ENCODE measurements around the gene AIF1. TPM values are rescaled to one million over a fixed set of nuclear protein-coding genes. Genes with fewer than 3 reads are reported as not detected.

Gene AIF1
- 10 to 100 TPM in 1 of 2 donors, 1 to 10 TPM in 1; 5.2 to 15.0 TPM for total RNA-seq
- long read RNA-seq, partial matches to known transcripts = 0 of 2 reads
- long read RNA-seq, other reads (novel, unspliced or antisense) = 0 of 2 reads

DNA sequence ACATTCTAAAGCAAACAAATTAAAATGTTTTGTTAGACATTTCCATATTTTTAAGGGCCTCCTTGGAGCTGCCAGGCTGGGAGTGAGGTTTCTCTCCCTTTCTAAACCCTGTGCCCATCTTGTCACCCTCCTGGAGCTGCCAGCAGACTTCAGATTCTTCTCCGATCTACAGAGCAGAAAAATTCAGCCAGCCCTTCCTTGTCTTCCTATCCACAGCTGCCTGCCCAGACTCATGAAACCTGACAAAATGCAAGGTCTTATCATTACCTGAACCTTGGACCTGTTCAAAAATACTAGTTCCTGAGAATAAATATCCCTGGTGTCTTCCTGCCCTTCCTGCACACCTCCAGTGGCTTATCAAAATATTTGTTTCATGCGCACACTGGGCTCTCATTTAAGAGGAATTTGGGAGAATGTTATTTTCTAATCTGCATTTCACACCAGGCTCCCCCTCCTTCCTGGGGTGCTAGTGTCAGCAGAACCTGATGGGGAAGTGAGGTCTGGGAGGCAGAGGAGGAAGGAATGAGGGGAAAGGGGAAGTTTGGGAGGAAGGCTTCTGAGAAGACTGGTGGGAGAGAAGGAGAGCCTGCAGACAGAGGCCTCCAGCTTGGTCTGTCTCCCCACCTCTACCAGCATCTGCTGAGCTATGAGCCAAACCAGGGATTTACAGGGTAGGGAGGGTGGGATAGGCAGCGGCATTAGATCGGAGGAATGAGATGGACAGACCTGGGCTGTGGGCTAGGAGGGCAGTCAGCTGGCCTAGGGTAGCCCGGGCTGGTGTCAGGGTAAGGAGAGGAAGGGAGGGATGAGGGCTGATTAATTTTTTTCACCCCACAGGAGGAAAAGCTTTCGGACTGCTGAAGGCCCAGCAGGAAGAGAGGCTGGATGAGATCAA is at the start of gene AIF1:
TSS of gene AIF1 (plus strand) at position 551 of the 895 bp plus-strand sequence. CDS start at position 647, 96 bp downstream.
- peak; percentile 69 for ATAC-seq
- intact Hi-C loops (cut with DNase I, micrococcal nuclease) = no loop called here
- no peak for DNase-seq

DNA sequence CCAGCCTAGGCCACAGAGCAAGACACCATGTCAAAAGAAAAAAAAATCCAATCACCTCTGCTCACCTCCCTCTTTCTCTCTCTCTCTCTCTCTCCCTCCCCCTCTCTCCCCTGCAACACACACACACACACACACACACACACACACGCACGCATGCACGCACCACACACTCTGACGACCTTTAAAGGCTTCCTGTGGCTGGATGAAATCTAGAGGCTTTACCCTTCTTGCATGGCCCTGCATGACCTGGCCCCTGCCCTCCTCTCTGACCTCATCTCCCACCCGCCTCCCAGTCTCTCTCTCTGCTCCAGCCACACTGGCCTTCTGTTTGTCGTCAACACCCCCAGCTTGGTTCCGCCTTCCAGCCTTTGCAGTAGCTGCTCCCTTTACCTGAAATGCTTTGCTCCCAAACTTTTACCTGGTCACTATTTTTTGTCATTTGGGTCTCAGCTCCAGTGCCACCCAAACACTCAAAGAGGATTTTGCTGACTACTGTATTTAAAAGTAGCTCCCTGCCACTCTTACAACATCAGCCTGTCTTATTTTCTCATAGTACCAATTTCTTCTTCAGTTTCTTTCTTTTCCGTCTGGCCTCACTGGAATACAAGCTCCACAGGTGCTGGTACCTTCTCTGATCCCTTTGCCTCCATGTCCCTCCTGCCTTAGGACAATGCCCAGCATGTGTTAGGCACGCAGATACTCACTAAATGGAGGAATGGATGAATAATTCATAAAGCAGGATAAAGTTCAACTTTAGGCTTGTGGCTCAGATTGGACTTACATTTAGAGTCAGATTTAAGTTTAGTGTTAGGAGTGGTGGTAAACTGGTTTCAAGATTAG is 47.3 kb upstream of the AIF1 start:
- ATAC-seq (no peak), DNase-seq (no peak)
- intact Hi-C loops (cut with DNase I, micrococcal nuclease) = no loop called here

DNA sequence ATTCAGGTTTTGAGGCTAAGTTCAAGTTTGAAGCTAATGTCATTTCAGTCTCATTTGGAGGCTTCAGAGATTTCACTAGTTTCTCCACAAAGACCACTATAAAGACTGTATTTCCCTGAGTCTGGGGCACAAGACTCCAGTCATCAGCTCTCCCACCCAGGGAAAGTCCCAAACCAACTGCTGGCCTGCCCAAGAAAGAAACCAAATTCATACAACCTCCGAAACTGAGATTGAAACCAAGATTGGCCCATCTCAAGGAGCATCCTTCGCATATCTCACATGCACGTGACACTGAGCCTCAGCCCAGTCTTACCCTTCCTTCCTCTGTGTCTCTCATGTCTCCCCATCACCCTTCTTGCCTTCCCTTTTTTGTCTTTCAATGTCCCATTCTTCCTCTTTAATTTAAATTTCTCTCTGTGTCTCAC is 46.5 kb upstream of the AIF1 start:
- intact Hi-C loops (cut with DNase I, micrococcal nuclease) = no loop called here
- DNase-seq (no peak), ATAC-seq (no peak)

DNA sequence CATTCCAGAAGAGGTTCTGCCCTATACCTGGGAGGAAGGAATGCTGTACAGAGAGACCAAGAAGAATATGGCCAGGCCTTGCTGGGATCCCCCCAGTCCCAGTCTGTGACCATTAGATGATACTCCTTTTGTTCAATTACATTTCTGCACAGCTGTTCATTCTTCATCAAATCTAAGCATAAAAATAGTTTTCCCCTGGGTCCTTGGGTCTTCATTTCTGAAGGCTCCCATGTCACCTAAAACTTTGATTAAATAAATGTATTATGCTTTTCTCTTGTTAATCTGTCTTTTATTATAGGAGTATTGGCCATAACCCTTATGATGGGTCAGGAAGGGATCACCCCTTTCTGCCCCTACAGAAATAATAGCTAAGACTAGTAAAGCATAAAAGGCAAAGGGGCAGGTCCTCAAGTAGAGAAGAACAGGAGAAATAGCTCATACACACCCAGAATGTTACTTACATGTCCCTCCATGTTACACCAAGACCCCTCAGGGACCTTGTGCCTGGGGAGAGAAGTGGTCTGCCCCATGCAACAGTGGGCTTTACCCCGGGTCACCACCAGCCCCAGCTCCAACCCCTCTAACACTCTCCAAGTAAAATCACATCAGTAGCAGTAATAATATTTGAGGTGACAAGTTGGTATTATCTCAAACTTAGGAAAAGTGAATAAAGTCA is 45.0 kb upstream of the AIF1 start:
- DNase-seq (no peak), ATAC-seq (no peak)
- intact Hi-C loops (cut with DNase I, micrococcal nuclease) = no loop called here

DNA sequence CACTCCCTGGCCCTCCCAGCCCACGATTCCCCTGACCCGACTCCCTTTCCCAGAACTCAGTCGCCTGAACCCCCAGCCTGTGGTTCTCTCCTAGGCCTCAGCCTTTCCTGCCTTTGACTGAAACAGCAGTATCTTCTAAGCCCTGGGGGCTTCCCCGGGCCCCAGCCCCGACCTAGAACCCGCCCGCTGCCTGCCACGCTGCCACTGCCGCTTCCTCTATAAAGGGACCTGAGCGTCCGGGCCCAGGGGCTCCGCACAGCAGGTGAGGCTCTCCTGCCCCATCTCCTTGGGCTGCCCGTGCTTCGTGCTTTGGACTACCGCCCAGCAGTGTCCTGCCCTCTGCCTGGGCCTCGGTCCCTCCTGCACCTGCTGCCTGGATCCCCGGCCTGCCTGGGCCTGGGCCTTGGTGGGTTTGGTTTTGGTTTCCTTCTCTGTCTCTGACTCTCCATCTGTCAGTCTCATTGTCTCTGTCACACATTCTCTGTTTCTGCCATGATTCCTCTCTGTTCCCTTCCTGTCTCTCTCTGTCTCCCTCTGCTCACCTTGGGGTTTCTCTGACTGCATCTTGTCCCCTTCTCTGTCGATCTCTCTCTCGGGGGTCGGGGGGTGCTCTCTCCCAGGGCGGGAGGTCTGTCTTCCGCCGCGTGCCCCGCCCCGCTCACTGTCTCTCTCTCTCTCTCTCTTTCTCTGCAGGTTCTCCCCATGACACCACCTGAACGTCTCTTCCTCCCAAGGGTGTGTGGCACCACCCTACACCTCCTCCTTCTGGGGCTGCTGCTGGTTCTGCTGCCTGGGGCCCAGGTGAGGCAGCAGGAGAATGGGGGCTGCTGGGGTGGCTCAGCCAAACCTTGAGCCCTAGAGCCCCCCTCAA is 42.8 kb upstream of the AIF1 start, which contains the start of gene LTA:
TSS of gene LTA (plus strand) at position 249 of the 871 bp plus-strand sequence. CDS start at position 703, 454 bp downstream.
- intact Hi-C loops (cut with DNase I, micrococcal nuclease) = no loop called here
- ATAC-seq (peak; percentile 34), DNase-seq (no peak)

DNA sequence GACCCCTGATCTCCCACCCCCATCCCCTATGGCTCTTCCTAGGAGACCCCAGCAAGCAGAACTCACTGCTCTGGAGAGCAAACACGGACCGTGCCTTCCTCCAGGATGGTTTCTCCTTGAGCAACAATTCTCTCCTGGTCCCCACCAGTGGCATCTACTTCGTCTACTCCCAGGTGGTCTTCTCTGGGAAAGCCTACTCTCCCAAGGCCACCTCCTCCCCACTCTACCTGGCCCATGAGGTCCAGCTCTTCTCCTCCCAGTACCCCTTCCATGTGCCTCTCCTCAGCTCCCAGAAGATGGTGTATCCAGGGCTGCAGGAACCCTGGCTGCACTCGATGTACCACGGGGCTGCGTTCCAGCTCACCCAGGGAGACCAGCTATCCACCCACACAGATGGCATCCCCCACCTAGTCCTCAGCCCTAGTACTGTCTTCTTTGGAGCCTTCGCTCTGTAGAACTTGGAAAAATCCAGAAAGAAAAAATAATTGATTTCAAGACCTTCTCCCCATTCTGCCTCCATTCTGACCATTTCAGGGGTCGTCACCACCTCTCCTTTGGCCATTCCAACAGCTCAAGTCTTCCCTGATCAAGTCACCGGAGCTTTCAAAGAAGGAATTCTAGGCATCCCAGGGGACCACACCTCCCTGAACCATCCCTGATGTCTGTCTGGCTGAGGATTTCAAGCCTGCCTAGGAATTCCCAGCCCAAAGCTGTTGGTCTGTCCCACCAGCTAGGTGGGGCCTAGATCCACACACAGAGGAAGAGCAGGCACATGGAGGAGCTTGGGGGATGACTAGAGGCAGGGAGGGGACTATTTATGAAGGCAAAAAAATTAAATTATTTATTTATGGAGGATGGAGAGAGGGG is 41.6 kb upstream of the AIF1 start:
- no peak for ATAC-seq
- no peak for DNase-seq
- intact Hi-C loops (cut with DNase I, micrococcal nuclease) = no loop called here

DNA sequence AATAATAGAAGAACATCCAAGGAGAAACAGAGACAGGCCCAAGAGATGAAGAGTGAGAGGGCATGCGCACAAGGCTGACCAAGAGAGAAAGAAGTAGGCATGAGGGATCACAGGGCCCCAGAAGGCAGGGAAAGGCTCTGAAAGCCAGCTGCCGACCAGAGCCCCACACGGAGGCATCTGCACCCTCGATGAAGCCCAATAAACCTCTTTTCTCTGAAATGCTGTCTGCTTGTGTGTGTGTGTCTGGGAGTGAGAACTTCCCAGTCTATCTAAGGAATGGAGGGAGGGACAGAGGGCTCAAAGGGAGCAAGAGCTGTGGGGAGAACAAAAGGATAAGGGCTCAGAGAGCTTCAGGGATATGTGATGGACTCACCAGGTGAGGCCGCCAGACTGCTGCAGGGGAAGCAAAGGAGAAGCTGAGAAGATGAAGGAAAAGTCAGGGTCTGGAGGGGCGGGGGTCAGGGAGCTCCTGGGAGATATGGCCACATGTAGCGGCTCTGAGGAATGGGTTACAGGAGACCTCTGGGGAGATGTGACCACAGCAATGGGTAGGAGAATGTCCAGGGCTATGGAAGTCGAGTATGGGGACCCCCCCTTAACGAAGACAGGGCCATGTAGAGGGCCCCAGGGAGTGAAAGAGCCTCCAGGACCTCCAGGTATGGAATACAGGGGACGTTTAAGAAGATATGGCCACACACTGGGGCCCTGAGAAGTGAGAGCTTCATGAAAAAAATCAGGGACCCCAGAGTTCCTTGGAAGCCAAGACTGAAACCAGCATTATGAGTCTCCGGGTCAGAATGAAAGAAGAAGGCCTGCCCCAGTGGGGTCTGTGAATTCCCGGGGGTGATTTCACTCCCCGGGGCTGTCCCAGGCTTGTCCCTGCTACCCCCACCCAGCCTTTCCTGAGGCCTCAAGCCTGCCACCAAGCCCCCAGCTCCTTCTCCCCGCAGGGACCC is 40.6 kb upstream of the AIF1 start:
- intact Hi-C loops (cut with DNase I, micrococcal nuclease) = no loop called here
- no peak for ATAC-seq
- no peak for DNase-seq

DNA sequence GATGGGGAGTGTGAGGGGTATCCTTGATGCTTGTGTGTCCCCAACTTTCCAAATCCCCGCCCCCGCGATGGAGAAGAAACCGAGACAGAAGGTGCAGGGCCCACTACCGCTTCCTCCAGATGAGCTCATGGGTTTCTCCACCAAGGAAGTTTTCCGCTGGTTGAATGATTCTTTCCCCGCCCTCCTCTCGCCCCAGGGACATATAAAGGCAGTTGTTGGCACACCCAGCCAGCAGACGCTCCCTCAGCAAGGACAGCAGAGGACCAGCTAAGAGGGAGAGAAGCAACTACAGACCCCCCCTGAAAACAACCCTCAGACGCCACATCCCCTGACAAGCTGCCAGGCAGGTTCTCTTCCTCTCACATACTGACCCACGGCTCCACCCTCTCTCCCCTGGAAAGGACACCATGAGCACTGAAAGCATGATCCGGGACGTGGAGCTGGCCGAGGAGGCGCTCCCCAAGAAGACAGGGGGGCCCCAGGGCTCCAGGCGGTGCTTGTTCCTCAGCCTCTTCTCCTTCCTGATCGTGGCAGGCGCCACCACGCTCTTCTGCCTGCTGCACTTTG is 39.6 kb upstream of the AIF1 start, which contains the start of gene TNF:
TSS of gene TNF (plus strand) at position 231 of the 567 bp plus-strand sequence. CDS start at position 408, 177 bp downstream.
- ATAC-seq (peak; percentile 73), DNase-seq (peak in 1 of 2 donors; percentile 57)
- intact Hi-C loops (cut with DNase I, micrococcal nuclease) = no loop called here

DNA sequence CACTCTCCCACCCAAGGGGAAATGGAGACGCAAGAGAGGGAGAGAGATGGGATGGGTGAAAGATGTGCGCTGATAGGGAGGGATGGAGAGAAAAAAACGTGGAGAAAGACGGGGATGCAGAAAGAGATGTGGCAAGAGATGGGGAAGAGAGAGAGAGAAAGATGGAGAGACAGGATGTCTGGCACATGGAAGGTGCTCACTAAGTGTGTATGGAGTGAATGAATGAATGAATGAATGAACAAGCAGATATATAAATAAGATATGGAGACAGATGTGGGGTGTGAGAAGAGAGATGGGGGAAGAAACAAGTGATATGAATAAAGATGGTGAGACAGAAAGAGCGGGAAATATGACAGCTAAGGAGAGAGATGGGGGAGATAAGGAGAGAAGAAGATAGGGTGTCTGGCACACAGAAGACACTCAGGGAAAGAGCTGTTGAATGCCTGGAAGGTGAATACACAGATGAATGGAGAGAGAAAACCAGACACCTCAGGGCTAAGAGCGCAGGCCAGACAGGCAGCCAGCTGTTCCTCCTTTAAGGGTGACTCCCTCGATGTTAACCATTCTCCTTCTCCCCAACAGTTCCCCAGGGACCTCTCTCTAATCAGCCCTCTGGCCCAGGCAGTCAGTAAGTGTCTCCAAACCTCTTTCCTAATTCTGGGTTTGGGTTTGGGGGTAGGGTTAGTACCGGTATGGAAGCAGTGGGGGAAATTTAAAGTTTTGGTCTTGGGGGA is 38.9 kb upstream of the AIF1 start:
- intact Hi-C loops (cut with DNase I, micrococcal nuclease) = no loop called here
- ATAC-seq = no peak
- DNase-seq = no peak

DNA sequence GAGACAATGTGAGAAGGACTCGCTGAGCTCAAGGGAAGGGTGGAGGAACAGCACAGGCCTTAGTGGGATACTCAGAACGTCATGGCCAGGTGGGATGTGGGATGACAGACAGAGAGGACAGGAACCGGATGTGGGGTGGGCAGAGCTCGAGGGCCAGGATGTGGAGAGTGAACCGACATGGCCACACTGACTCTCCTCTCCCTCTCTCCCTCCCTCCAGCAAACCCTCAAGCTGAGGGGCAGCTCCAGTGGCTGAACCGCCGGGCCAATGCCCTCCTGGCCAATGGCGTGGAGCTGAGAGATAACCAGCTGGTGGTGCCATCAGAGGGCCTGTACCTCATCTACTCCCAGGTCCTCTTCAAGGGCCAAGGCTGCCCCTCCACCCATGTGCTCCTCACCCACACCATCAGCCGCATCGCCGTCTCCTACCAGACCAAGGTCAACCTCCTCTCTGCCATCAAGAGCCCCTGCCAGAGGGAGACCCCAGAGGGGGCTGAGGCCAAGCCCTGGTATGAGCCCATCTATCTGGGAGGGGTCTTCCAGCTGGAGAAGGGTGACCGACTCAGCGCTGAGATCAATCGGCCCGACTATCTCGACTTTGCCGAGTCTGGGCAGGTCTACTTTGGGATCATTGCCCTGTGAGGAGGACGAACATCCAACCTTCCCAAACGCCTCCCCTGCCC is 38.0 kb upstream of the AIF1 start:
- ATAC-seq (no peak), DNase-seq (no peak)

DNA sequence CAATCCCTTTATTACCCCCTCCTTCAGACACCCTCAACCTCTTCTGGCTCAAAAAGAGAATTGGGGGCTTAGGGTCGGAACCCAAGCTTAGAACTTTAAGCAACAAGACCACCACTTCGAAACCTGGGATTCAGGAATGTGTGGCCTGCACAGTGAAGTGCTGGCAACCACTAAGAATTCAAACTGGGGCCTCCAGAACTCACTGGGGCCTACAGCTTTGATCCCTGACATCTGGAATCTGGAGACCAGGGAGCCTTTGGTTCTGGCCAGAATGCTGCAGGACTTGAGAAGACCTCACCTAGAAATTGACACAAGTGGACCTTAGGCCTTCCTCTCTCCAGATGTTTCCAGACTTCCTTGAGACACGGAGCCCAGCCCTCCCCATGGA is 37.5 kb upstream of the AIF1 start:
- intact Hi-C loops (cut with DNase I, micrococcal nuclease) = no loop called here
- DNase-seq = no peak
- ATAC-seq = no peak

More for the DNA sequence above, 38.0 kb upstream of the AIF1 start:
- intact Hi-C loops (cut with DNase I, micrococcal nuclease) = no loop called here

DNA sequence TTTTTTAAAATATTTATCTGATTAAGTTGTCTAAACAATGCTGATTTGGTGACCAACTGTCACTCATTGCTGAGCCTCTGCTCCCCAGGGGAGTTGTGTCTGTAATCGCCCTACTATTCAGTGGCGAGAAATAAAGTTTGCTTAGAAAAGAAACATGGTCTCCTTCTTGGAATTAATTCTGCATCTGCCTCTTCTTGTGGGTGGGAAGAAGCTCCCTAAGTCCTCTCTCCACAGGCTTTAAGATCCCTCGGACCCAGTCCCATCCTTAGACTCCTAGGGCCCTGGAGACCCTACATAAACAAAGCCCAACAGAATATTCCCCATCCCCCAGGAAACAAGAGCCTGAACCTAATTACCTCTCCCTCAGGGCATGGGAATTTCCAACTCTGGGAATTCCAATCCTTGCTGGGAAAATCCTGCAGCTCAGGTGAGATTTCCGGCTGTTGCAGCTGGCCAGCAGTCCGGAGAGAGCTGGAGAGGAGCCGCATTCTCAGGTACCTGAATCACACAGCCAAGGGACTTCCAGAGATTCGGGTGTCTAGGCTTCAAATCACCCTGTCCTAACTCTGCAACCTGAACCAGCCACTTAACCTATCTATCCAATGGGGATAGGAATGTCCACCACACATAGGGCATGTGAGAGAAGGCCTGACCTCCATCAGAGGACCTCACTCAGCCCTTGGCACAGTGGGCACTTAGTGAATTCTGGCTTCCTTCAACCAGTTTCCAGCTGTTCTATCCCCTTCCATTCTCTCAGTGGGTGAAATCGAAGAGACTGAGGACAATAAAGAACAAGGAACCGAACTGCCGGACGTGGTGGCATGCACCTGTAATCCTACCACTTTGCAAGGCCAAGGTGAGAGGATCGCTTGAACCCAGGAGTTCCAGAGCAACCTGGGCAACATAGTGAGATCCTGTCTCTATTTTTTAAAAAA is 36.6 kb upstream of the AIF1 start:
- DNase-seq (no peak), ATAC-seq (no peak)
- intact Hi-C loops (cut with DNase I, micrococcal nuclease) = no loop called here

DNA sequence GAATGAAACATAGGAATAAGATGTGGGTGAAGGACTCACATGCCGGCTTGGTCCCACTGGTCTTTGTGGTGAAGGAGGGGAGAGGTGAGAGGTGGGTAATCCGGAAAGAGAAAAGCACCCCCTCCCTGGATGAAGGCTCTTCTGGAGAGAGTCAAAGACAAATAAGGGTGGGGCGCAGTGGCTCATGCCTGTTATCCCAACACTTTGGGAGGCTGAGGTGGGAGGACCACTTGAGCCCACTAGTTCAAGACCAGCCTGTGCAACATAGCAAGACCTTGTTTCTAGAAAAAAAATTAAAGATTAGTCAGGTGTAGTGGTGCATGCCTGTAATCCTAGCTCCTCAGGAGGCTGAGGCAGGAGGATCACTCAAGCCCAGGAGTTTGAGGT is 35.9 kb upstream of the AIF1 start:
- intact Hi-C loops (cut with DNase I, micrococcal nuclease) = no loop called here
- ATAC-seq = no peak

More for the DNA sequence above, 35.9 kb upstream of the AIF1 start:
- DNase-seq = no peak
